ENCODE data around the gene C2CD4D.

The C2CD4D gene

GRCh38 chr1:151846686-151847237, 7.1 kb upstream of the C2CD4D start:
- no peaks in the 10 kb centered on the region for H3K36me3 ChIP-seq (ENCODE audit: control insufficient read depth in 2 of 2, insufficient read depth in 1 of 2, low read length in 2 of 2)
- CTCF ChIA-PET = interaction anchor here (0.6 to 1.7 kb wide), 3 partner anchors 10 to 1318 kb away, joined by 3 to 11 read pairs (median 3); partner anchors contain the start of gene LCE2A
- POLR2A ChIA-PET = interaction anchor here (0.5 kb wide), 1 partner anchor 7 kb away, joined by 5 read pairs; no protein-coding TSS in a partner anchor
- no peak overlapping the region for H3K27ac ChIP-seq (ENCODE audit: extremely low read depth, low read depth, low read length)
- TF ChIP-seq KLF1 (tag by site-specific recombination; IDR thresholded peaks at IDR 0.05) (no peak), ZNF112 (tag by site-specific recombination; IDR thresholded peaks at IDR 0.05) (no peak), ZNF518A (tag by site-specific recombination; conservative IDR thresholded peaks at IDR 0.05; ENCODE audit: low read depth) (no peak), ZNF335 (tag by site-specific recombination; conservative IDR thresholded peaks at IDR 0.05) (peak; percentile 73)
- H3K4me3 ChIP-seq (ENCODE audit: low read depth, low read length) = no peak overlapping the region
- H3K9me3 ChIP-seq (ENCODE audit: control insufficient read depth, insufficient read depth, low read depth, low read length) = no peaks in the 10 kb centered on the region
- no peaks in the 10 kb centered on the region for H3K4me1 ChIP-seq (ENCODE audit: control insufficient read depth, insufficient read depth, low read length)

GRCh38 chr1:151846062-151846568, 6.5 kb upstream of the C2CD4D start:
- ChIA-PET CTCF (interaction anchor here (0.6 to 1.7 kb wide), 4 partner anchors 9 to 1317 kb away, joined by 3 to 11 read pairs (median 3); partner anchors contain the start of gene LCE2A), POLR2A (interaction anchor here (0.5 kb wide), 1 partner anchor 8 kb away, joined by 5 read pairs; no protein-coding TSS in a partner anchor)
- Histone ChIP-seq H3K9me3 (ENCODE audit: control insufficient read depth, insufficient read depth, low read depth, low read length) (no peaks in the 10 kb centered on the region), H3K36me3 (ENCODE audit: control insufficient read depth in 2 of 2, insufficient read depth in 1 of 2, low read length in 2 of 2) (no peaks in the 10 kb centered on the region), H3K4me1 (ENCODE audit: control insufficient read depth, insufficient read depth, low read length) (no peaks in the 10 kb centered on the region), H3K27ac (ENCODE audit: extremely low read depth, low read depth, low read length) (no peak overlapping the region), H3K4me3 (ENCODE audit: low read depth, low read length) (no peak overlapping the region)
- TF ChIP-seq ZIC2 (tag by site-specific recombination; IDR thresholded peaks at IDR 0.05) (peak; percentile 62), ZNF311 (tag by site-specific recombination; IDR thresholded peaks at IDR 0.05; ENCODE audit: borderline replicate concordance) (no peak), ZNF623 (tag by site-specific recombination; IDR thresholded peaks at IDR 0.05) (no peak), ZNF660 (tag by site-specific recombination; IDR thresholded peaks at IDR 0.05) (0 out of 2 replicates have a peak, but pooled peaks have one; percentile 32), ZNF488 (tag by site-specific recombination; IDR thresholded peaks at IDR 0.05) (no peak)

GRCh38 chr1:151843398-151843797, 3.8 kb upstream of the C2CD4D start:
- Histone ChIP-seq H3K36me3 (ENCODE audit: control insufficient read depth in 2 of 2, insufficient read depth in 1 of 2, low read length in 2 of 2) (no peaks in the 10 kb centered on the region), H3K4me1 (ENCODE audit: control insufficient read depth, insufficient read depth, low read length) (no peaks in the 10 kb centered on the region), H3K9me3 (ENCODE audit: control insufficient read depth, insufficient read depth, low read depth, low read length) (no peaks in the 10 kb centered on the region), H3K4me3 (ENCODE audit: low read depth, low read length) (no peak overlapping the region), H3K27ac (ENCODE audit: extremely low read depth, low read depth, low read length) (no peak overlapping the region)
- ChIA-PET CTCF (interaction anchor here (0.6 to 0.8 kb wide), 2 partner anchors 36 to 55 kb away, joined by 3 read pairs; no protein-coding TSS in a partner anchor), POLR2A (no interaction called here)
- TF ChIP-seq ZNF16 (tag by site-specific recombination; IDR thresholded peaks at IDR 0.05; ENCODE audit: low read depth) = no peak
- no peak for TF ChIP-seq GLI4 (tag by site-specific recombination; IDR thresholded peaks at IDR 0.05)
- TF ChIP-seq ZNF529 (tag by site-specific recombination; IDR thresholded peaks at IDR 0.05; ENCODE audit: insufficient replicate concordance) = no peak
- TF ChIP-seq REST (tag by site-specific recombination; IDR thresholded peaks at IDR 0.05) = no peak
- TF ChIP-seq ZBTB44 (tag by site-specific recombination; IDR thresholded peaks at IDR 0.05) = no peak
- no peak for TF ChIP-seq ZNF585B (tag by site-specific recombination; IDR thresholded peaks at IDR 0.05)
- TF ChIP-seq ZNF37A (tag by site-specific recombination; IDR thresholded peaks at IDR 0.05) = no peak
- no peak for TF ChIP-seq ZNF404 (tag by site-specific recombination; IDR thresholded peaks at IDR 0.05)
- no peak for TF ChIP-seq FEZF1 (tag by site-specific recombination; IDR thresholded peaks at IDR 0.05)
- TF ChIP-seq ZNF660 (tag by site-specific recombination; IDR thresholded peaks at IDR 0.05) = no peak
- no peak for TF ChIP-seq ZNF610 (tag by site-specific recombination; IDR thresholded peaks at IDR 0.05; ENCODE audit: borderline replicate concordance)

Measured in HEK293 (cell line).